HG03108 (cell line): Measurements from ENCODE around the gene CDC5L.

Experiments used
- ATAC-seq: cut with Tn5 transposase; IDR thresholded peaks from one replicate; pipeline ENCODE4 v1.9.1; 2021; ENCODE audit warnings: moderate library complexity; ENCODE audit not compliant: unreplicated experiment

Gene CDC5L

GRCh38 chr6:44410363-44410762 lies 22.9 kb downstream of the CDC5L start:
- ATAC-seq = no peak

GRCh38 chr6:44411141-44411540 lies 23.6 kb downstream of the CDC5L start:
- no peak for ATAC-seq

GRCh38 chr6:44415449-44415848 lies 27.9 kb downstream of the CDC5L start:
- no peak for ATAC-seq

GRCh38 chr6:44415873-44416502 lies 28.5 kb downstream of the CDC5L start:
- no peak for ATAC-seq

GRCh38 chr6:44422531-44422930 lies 35.0 kb downstream of the CDC5L start:
- no peak for ATAC-seq

GRCh38 chr6:44423306-44423705 lies 35.8 kb downstream of the CDC5L start:
- ATAC-seq = no peak

GRCh38 chr6:44425951-44426350 lies 38.4 kb downstream of the CDC5L start:
- ATAC-seq = no peak

- no peak for ATAC-seq
Measured at GRCh38 chr6:44428682-44429081, 41.2 kb downstream of the CDC5L start.

GRCh38 chr6:44430326-44430725 lies 42.8 kb downstream of the CDC5L start:
- no peak for ATAC-seq

- ATAC-seq = no peak
Measured at GRCh38 chr6:44431118-44431725, 43.7 kb downstream of the CDC5L start.

GRCh38 chr6:44432227-44432626 lies 44.7 kb downstream of the CDC5L start:
- no peak for ATAC-seq

GRCh38 chr6:44432726-44433125 lies 45.2 kb downstream of the CDC5L start:
- no peak for ATAC-seq

- no peak for ATAC-seq
Measured at GRCh38 chr6:44435500-44435899, 48.0 kb downstream of the CDC5L start.

- ATAC-seq = no peak
Measured at GRCh38 chr6:44438827-44439226, 51.3 kb downstream of the CDC5L start.

- ATAC-seq = no peak
Measured at GRCh38 chr6:44439270-44440045, 52.0 kb downstream of the CDC5L start.

GRCh38 chr6:44441091-44441855 lies 53.8 kb downstream of the CDC5L start:
- ATAC-seq = no peak

GRCh38 chr6:44442236-44442635 lies 54.7 kb downstream of the CDC5L start:
- ATAC-seq = no peak

GRCh38 chr6:44442833-44443444 lies 55.4 kb downstream of the CDC5L start:
- no peak for ATAC-seq

GRCh38 chr6:44444853-44445252 lies 57.3 kb downstream of the CDC5L start:
- ATAC-seq = no peak

GRCh38 chr6:44446626-44447300 lies 59.3 kb downstream of the CDC5L start:
- no peak for ATAC-seq
